ENCODE data around the gene CLCN6.
"Not testable (repeated sequence)": the region's sequence is repeated elsewhere in the genome, so short reads cannot be mapped to it uniquely, and the experiment has no call there.

Gene CLCN6

GRCh38 chr1:11796036-11796828 is 9.8 kb upstream of the CLCN6 start:
- DNase-seq (ENCODE audit: low read depth), result no peak

GRCh38 chr1:11797525-11798216 is 8.3 kb upstream of the CLCN6 start:
- DNase-seq (ENCODE audit: low read depth), result no peak

GRCh38 chr1:11799099-11799498 is 6.9 kb upstream of the CLCN6 start:
- no peak for DNase-seq (ENCODE audit: low read depth)

- DNase-seq (ENCODE audit: low read depth), result no peak
These were observed 6.1 kb upstream of the CLCN6 start for GRCh38 chr1:11799896-11800295.

- DNase-seq (ENCODE audit: low read depth), result no peak
These were observed 5.6 kb upstream of the CLCN6 start for GRCh38 chr1:11800391-11800755.

GRCh38 chr1:11800756-11801433 is 5.1 kb upstream of the CLCN6 start:
- DNase-seq (ENCODE audit: low read depth), result no peak

- DNase-seq (ENCODE audit: low read depth), result no peak
These were observed 3.4 kb upstream of the CLCN6 start for GRCh38 chr1:11802616-11802972.

GRCh38 chr1:11802973-11803885 is 2.8 kb upstream of the CLCN6 start:
- peak; percentile 41 for DNase-seq (ENCODE audit: low read depth)

- DNase-seq (ENCODE audit: low read depth), result not testable (repeated sequence)
These were observed 1.9 kb upstream of the CLCN6 start for GRCh38 chr1:11803924-11804665.

- no peak for DNase-seq (ENCODE audit: low read depth)
These were observed 1.1 kb upstream of the CLCN6 start for GRCh38 chr1:11804666-11805421.

- no peak for DNase-seq (ENCODE audit: low read depth)
These were observed 431 bp downstream of the CLCN6 start for GRCh38 chr1:11806307-11806936.

- no peak for DNase-seq (ENCODE audit: low read depth)
These were observed 1.1 kb downstream of the CLCN6 start for GRCh38 chr1:11807133-11807532.

GRCh38 chr1:11813021-11813420 is 7.0 kb downstream of the CLCN6 start:
- no peak for DNase-seq (ENCODE audit: low read depth)

- no peak for DNase-seq (ENCODE audit: low read depth)
These were observed 11.2 kb downstream of the CLCN6 start for GRCh38 chr1:11817192-11817591.

GRCh38 chr1:11822091-11822490 is 16.1 kb downstream of the CLCN6 start:
- DNase-seq (ENCODE audit: low read depth), result no peak

GRCh38 chr1:11823366-11824137 is 17.6 kb downstream of the CLCN6 start:
- no peak for DNase-seq (ENCODE audit: low read depth)

GRCh38 chr1:11825131-11825530 is 19.1 kb downstream of the CLCN6 start:
- no peak for DNase-seq (ENCODE audit: low read depth)

GRCh38 chr1:11826946-11827345 is 21.0 kb downstream of the CLCN6 start:
- no peak for DNase-seq (ENCODE audit: low read depth)

GRCh38 chr1:11828511-11828910 is 22.5 kb downstream of the CLCN6 start:
- DNase-seq (ENCODE audit: low read depth), result no peak
